Measurements from ENCODE around the gene VAC14.

The VAC14 gene

GRCh38 chr16:70689035-70689969 lies 111.7 kb downstream of the VAC14 start:
- no peak for DNase-seq

- DNase-seq: no peak
Measured at GRCh38 chr16:70688246-70688742, 112.7 kb downstream of the VAC14 start.

- DNase-seq: no peak
Measured at GRCh38 chr16:70687671-70688245, 113.2 kb downstream of the VAC14 start.

GRCh38 chr16:70687102-70687511 lies 113.9 kb downstream of the VAC14 start:
- no peak for DNase-seq

- no peak for DNase-seq
Measured at GRCh38 chr16:70686376-70687101, 114.4 kb downstream of the VAC14 start.

GRCh38 chr16:70685938-70686375 lies 115.0 kb downstream of the VAC14 start, which contains the start of gene MTSS2:
Gene MTSS2 (minus strand): TSS chr16:70686053. CDS start chr16:70685791, 262 bp downstream.
- no peak for DNase-seq

- DNase-seq: no peak
Measured at GRCh38 chr16:70685061-70685937, 115.7 kb downstream of the VAC14 start.

GRCh38 chr16:70684146-70685060 lies 116.6 kb downstream of the VAC14 start:
- no peak for DNase-seq

GRCh38 chr16:70683146-70683944 lies 117.6 kb downstream of the VAC14 start:
- no peak for DNase-seq

GRCh38 chr16:70682239-70683145 lies 118.5 kb downstream of the VAC14 start:
- no peak for DNase-seq

GRCh38 chr16:70681382-70682238 lies 119.3 kb downstream of the VAC14 start:
- no peak for DNase-seq

GRCh38 chr16:70680495-70681381 lies 120.2 kb downstream of the VAC14 start:
- no peak for DNase-seq

GRCh38 chr16:70679671-70680494 lies 121.1 kb downstream of the VAC14 start:
- no peak for DNase-seq

GRCh38 chr16:70678898-70679670 lies 121.9 kb downstream of the VAC14 start:
- DNase-seq: no peak
